22Rv1 (cell line): ENCODE measurements around the gene MLST8.

Experiments
- CTCF ChIP-seq: fragments of 450-650 bp; IDR thresholded peaks from 2 replicates; pipeline ENCODE4 v1.5.1; 2017; ENCODE audit warnings: mild to moderate bottlenecking
- ZFX ChIP-seq: fragments of 450-650 bp; IDR thresholded peaks from 2 replicates; pipeline ENCODE4 v1.6.1; 2017; ENCODE audit warnings: antibody characterized with exemption, borderline replicate concordance

- TF ChIP-seq CTCF, result no peak
- no peak for TF ChIP-seq ZFX
Measured at GRCh38 chr16:2159175-2159838, 45.9 kb upstream of the MLST8 start.
